Putamen (tissue), 1 donor: ENCODE data around the gene NUCKS1.
"Not testable (repeated sequence)": the region's sequence is repeated elsewhere in the genome, so short reads cannot be mapped to it uniquely, and the experiment has no call there.

ENCODE experiments used
- DNase-seq: peaks from one replicate; pipeline ENCODE4 v3.0.0-alpha.2; 2016; ENCODE audit warnings: low spot score

Gene NUCKS1

DNA sequence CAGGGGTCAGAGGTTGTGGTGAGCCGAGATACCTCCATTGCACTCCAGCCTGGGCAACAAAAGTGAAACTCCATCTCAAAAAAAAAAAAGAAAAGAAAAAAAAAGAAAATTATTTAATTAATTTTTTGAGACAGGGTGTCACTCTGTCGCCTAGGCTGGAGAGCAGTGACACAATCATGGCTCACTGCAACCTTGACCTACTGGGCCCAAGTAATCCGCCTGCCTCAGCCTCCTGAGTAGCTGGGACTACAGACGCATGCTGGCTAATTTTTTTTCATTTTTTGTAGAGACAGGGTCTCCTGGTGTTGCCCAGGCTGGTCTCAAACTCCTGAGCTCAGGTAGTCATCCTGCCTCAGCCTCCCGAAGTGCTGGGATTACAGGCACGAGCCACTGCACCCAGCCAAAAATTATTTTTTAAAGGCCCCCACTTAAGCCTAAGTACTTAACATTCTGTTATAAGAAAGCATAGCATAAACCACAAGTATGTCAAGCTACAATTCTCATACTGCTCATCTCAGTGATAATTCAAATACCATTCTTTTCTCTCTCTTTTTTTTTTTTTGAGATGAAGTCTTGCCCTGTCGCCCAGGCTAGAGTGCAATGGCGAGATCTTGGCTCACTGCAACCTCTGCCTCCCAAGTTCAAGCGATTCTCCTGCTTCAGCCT, 19.9 kb downstream of the NUCKS1 start:
- no peak for DNase-seq

- no peak for DNase-seq
Measured at GRCh38 chr1:205726619-205727125, 23.3 kb downstream of the NUCKS1 start.

- no peak for DNase-seq
Measured at GRCh38 chr1:205725514-205725913, 24.5 kb downstream of the NUCKS1 start.

- not testable (repeated sequence) for DNase-seq
Measured at GRCh38 chr1:205720740-205721139, 29.2 kb downstream of the NUCKS1 start.

DNA sequence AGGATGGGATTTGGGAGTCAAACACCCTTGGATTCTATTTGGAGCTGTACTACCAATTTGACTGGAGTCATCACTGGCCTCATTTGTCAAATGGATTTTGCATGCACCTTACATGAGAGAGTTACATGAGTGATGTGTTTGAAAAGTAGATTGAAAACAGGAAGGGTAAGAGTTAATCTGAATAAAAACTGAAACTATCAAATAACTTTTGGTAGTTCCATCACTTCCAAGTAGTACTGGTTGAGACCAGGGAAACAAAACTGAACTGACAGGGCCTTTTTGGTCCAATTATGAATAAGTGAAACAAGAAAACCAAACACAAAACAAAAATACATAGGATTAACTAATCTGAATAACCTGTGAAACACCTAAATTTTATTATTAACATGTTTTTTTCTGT, 30.2 kb downstream of the NUCKS1 start:
- DNase-seq, result no peak

- no peak for DNase-seq
Measured at GRCh38 chr1:205719015-205719414, 31.0 kb downstream of the NUCKS1 start.

DNA sequence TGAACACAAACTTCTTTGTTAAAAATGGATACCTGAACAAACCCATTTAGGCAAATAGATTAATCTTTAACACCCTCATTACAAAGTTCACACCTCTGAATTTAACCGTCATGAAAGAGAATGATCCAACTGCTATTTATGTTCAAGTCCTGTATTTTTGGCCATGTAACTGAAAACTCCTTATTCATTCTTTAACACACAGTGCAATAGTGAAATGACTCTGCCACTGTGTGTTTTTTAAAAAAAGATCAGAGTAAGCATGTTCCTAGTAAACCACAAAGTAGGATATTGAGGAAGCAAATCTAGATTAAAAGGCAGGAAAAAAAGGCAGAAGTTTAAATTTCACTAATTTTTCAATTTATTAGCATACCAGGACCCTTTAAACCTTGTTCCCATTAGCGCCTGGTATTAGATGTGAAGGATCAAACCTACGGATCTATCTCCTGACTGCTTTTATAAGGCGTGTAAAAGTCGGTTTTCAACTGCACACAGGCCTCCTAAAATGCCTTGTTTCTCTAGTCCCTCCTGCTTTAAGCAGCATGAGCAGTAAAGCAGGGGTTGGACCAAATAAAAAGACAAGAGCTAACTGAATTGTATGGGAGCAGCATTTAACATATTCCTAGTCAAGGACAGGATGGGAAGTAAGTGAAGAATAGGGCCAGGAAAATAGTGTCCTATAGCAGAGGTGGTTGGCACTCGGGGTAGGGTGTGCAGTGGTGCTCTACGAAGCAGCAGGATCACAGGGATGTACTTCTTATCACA, 33.4 kb downstream of the NUCKS1 start:
- no peak for DNase-seq

DNA sequence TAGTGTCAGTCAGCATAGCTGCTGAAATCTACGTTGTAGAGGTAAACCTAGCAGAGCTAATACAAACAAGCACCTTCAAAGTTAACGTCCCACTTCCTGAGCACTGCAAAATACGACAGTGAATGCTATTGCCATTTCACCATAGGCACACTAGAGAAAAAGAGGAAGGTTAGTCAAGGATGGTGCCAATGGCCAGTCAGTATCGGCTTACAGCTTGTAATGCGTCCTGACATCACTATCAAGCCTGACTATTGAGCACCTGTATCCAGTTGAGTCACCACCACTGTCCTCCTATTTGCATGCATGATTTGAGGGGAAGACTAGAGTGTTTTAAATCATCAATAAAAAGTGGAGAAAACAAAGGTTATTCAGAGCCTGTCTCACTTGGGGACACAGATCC, 34.4 kb downstream of the NUCKS1 start:
- DNase-seq, result no peak

DNA sequence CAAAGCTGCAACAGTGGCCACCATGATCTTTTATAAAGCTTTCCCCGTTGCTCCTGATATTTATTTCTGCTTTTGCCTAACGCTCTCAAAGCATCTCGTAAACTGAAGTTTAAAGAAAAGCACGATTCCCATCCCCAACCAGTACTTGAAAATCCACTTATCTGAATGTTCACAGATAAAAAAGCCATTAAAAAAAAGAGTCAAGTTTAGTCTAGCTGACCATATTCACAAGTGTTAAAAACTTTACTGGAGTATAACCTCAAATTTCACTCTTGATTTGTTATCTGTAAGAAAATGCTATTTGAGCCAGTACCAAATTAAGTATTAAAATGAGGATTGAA, 35.1 kb downstream of the NUCKS1 start:
- no peak for DNase-seq

GRCh38 chr1:205714190-205714905, 35.6 kb downstream of the NUCKS1 start:
- no peak for DNase-seq

GRCh38 chr1:205711105-205712048, 38.6 kb downstream of the NUCKS1 start:
- peak; percentile 80 for DNase-seq

DNA sequence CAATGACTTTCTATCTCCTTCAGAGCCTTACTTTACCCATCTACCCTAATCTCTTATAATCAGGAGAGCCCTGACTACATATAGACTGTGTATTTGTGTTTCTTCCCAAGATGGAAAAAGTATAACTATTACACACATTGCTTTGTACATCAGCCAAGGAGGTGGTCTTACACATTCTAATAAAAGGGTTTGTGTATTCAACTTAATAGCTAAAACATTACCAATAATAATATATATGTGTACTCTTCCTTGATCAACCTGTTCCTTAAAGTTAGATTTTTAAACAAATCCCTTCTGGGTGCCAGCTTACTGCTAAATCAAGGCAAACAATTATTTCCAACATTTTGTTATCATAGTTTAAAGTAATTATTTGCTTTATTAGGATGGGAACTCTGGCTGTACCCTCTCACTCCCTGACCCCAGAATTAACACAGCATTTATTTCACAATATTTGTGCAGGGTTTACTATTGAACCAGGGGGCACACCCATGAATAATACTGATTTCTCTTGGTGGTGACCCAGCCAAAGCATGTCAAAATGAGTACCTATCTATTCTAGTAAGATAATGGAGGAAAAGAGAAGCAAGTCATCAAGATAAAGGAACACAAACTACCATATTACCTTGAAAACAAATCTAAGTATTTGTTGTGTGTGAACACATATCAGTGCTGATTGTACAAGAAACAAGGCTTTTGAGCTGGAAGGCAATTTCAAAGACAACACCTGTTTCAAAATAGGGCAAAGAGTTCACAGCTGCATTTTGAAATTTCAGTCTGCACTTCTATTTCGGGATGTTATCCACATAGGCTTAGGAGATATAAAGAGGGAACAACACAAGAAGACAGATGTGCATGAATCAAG, 39.5 kb downstream of the NUCKS1 start:
- DNase-seq, result no peak

DNA sequence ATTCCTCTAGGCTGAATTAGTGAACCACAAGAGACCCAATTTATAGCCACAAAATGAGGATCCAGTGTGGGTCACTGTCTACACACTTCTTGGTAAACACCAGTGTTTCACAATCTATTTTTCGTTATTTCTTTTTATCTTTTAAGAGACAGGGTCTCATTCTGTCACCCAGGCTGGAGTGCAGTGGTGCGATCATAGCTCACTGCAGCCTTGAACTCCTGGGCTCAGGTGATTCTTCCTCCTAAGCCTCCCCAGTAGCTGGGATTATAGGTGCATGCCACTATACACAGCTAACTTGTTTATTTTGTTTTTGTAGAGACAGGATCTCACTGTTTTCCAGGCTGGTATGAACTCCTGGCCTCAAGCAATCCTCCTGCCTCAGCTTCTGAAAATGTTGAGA, 40.3 kb downstream of the NUCKS1 start:
- no peak for DNase-seq

DNA sequence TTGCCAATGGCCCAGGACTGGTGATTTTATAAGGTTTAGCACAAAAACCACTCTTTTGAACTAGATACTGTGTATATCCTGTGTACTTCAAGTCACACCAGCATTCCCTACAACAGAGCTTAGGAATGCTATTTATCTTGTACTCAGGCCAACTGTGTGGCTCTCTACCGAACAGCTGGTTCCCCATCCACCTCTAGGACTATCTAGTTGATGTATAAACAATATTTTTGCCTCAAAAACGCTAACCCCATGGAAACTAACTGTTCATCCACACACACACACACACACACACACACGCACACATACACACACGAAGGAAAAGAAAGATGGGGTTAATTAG, 41.0 kb downstream of the NUCKS1 start:
- DNase-seq, result no peak

GRCh38 chr1:205706601-205707502, 43.1 kb downstream of the NUCKS1 start:
- DNase-seq, result no peak

GRCh38 chr1:205704903-205705302, 45.1 kb downstream of the NUCKS1 start:
- no peak for DNase-seq

DNA sequence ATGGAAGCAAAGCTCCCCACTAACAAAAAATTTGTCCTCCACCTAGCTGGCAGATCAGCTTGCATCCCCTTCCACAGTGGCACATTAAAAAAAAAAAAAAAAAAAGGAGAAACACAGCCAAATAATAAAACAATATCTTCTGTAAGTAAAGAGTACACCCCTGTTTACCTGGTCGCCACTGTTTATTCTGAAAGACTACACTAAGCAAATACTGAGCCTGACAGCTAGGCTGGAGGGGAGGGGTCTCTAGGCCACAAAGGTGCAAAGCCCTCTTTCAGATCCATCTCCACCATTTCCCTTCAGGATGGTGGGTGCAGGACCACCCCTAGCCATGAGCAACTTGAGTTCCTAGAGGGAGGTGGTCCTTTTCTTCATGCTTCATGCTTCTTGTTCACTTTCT, 46.9 kb downstream of the NUCKS1 start:
- no peak for DNase-seq

DNA sequence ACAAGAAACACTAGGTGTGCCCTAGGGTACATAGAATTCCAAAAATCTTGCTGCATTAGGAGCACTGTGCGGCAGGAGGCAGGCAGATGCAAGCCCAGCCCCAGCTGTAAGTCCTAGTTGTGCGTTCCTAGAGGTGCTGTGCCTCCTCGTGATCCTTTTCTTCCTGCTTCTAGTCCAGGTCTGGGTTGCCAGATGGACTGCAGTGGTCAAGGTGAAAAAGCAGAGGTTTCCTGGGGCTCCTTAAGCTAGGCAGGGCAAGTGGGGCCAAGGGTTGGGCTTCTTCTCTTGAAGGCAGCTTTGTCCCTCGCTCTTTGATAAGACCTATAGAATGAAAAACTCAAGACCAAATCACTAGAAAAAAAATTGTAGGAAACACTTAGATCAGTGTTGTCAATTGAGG, 48.1 kb downstream of the NUCKS1 start:
- no peak for DNase-seq

GRCh38 chr1:205701420-205701819, 48.6 kb downstream of the NUCKS1 start:
- no peak for DNase-seq

GRCh38 chr1:205700865-205701401, 49.0 kb downstream of the NUCKS1 start:
- DNase-seq, result peak; percentile 32
